GDM1 (cell line): Measurements from ENCODE around the gene CLTCL1.

ENCODE experiments used
- DNase-seq: peaks from one replicate; lab custom pipeline; 2025; lab: John Stamatoyannopoulos, UW

The CLTCL1 gene

DNA sequence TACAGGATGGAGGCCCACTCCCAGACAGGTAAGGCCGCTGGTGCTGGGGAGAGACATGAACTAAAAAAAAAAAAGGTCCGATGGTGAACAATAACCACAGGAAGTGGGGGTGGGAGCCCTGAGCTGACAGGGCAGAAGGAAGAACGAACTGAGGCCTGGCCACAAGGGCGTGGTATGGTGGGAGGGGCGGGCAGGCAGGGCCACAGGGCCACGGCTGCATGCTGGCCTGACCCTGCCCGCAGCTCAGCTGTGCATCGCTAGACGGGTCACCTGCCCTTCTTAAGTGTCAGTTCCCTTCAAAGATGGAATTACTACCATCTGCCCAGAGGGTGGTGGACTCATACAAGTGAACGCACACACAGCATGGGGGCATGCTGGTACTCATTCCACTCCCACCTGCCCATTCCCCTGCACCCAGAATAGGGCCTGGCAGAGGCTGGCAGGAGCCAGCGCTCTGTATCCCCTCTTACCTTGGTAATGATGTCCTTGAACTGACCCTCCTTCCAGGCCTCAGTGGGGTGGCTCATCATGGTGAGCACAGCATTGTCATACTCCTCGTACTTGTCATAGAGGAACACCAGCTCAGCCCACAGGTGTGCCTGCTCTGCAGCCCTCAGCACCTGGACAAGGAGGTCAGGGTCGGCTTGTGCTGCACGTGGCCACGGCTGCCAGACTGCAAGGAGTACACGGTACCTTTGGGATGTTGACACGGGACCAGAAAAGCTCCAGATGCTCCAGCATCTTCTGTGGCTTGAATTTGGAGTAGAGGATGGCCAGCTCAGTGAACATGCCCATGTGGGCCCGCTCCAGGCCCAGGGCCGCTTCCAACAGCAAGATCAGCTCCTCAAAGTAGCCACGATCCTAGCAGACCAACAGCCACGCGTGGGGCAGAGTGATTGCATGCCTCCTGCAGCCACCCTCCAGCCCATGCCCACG, 95.5 kb downstream of the CLTCL1 start:
- DNase-seq, result no peak

GRCh38 chr22:19194766-19195536, 96.6 kb downstream of the CLTCL1 start:
- DNase-seq, result no peak

DNA sequence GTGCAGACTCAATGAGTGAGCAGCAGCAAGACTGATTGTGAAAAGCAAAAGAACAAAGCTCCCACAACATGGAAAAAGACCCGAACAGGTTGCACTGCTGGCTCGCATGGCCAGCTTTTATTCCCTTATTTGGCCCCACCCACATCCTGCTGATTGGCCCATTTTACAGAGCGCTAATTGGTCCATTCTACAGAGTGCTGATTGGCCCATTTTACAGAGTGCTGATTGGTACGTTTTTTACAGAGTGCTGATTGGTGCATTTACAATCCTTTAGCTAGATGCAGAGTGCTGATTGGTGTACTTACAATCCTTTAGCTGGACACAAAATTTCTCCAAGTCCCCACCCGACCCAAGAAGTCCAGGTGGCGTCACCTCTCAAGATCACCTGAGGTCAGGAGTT, 97.6 kb downstream of the CLTCL1 start:
- no peak for DNase-seq

DNA sequence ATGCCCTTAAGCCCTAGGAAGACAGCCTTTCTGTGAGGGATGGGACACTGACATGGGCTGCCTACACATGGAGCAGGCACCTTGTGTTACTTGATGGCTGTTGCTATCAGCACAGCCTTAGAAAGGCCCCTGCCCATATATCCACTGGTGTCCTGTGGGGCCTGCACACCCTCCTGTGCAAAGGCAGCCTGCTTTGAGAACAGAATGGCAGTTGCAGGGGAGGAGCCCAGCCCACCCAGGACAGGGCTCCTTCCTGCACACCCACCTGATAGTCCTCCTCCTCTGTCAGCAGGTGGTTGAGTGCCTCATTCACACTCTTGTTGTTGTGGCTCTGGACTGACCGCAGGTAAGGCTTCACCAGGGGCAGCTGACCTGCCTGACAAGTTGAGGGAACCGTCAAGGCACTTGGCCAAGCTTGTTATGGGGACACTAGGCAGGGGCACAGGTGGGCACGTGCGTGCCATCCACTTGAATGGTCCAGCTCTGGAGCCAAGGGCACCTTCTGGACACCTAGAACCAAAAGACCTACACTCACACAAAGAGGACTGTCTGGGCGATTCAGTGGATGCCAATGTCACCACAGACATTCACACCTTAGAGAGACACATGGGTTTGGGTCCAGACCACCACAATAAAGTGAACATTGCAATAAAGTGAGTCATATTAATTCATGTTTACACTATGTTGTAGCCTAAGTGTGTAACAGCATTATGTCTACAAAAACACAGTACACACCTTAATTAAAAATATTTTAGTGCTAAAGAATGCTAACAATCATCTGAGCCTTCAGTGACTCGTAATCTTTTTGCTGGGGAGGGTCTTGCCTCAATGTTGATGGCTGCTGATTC, 103.6 kb downstream of the CLTCL1 start:
- no peak for DNase-seq

DNA sequence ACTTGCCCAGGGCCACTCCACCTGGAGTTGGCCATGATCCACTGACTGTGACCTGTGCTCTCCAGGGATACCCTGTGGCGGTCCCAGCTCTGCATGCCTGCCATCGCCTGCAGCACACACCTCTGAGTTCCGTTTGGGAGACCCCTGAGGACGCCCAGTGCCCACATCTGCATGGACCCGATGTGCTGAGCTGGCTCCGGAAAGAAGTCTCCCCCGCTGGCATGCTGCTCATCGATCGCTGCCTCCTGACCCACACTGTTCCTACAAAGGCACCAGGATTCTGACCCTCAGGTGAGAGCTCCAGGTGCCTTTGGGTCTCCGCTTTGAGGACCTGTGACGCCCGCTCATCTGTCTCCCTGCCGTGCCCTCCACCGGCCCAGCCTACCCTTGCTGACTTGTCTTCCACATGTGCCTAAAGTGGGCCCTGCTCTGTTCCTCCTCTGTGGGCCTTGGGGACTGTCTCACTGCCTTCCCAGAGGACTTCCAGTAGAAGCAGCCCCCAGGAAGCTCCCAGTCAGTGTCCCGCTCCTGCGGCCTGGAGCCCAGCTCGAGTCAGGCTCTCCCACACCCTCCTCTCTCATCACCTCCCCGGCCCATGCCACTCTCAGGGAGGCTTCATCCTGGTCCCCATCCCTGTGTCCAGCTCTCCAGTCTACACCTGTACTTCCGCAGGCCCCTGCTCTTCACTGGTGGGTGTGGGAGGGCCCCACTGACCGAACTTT, 107.1 kb downstream of the CLTCL1 start:
- DNase-seq, result no peak

DNA sequence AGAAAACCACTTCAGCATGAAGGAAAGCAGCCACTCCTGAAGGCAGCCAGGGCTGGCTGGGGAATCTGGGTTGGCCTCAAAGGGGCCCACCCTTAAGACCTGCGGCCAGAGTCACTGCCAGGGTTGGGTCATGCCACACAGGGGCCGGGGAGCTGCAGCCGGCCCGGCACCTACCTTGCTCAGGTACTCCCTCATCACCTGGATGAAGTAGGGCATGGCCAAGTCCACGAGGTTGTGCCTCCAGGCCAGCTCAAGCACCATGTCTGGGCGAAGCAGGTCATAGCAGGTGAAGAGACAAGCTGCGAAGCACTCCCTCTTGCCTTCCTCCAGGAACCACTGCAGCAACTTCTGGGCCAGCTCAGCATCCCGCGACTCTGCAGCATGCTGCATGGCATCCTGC, 108.3 kb downstream of the CLTCL1 start:
- DNase-seq, result no peak

DNA sequence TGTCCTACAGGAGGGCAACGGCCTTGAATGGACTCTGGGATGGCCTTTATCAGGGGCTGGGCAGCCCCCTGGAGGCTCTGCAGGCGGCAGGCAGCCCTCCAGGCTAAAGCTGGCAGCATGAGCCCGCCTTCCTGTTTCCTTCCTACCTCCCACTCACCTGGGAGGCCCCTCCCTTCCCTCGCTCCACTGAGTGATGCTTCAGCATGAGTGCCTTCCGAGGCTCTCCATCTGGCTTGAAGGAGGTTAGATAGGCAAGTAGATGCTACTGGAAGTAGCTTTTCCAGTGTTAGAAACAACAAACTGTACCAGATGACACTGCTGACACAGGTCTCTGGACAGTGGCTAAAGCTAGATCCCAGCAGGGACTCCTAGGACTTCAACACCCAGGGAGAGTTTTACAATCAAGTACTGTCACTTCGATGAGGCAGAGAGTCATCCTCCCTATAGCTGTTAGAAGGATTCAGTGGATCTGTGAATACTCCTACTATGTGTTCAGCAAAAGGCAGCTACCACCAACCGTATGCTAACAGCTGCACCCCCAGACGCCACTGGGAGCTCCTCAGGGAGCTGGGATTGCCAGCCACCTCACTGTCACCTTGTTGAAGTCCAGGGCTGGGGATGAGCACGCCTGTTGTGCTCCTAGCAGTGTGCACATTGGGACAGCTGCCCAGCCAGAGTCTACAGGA, 108.9 kb downstream of the CLTCL1 start:
- no peak for DNase-seq

- DNase-seq, result no peak
Measured at GRCh38 chr22:19181786-19182471, 109.6 kb downstream of the CLTCL1 start.

DNA sequence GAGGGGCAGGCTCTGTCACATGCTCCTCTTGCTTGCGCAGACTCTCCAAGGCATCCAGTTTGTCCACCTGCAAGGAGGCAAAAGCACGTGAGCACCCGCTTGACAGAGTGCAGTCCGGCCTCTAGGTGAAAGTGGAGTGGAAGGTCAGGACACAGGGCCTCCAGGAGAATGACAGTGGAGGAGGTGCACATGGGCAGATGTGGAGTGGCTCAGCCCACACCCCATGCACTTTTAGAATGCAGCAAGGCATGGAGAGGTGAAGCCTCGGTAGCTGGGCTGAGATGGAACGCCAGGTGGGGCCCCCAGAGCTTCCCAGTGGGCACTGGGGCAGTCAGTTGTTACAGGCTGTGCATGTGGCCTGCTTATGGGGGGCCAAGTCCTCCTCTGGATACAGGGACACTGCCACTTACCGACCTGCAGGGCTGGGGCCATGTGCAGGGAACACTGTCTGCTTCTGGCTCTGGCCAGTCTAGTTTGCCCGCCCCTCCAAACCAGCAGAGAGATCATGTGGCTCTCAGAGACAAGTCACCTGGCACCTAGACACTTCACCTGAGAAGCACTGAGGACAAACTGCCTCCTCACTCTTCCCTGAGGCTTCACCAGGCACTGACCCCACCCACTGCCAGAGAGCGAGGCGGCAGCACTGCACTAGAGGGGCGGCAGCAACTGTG, 110.6 kb downstream of the CLTCL1 start:
- DNase-seq, result no peak

GRCh38 chr22:19180234-19180633, 111.3 kb downstream of the CLTCL1 start:
- no peak for DNase-seq

GRCh38 chr22:19179497-19180048, 111.9 kb downstream of the CLTCL1 start:
- DNase-seq, result peak; percentile 55

GRCh38 chr22:19178657-19179496, 112.6 kb downstream of the CLTCL1 start, which contains the start of gene SLC25A1:
Gene SLC25A1 (minus strand): TSS chr22:19178736. CDS start chr22:19178673, 63 bp downstream.
- peak; percentile 77 for DNase-seq

- DNase-seq, result no peak
Measured at GRCh38 chr22:19178065-19178656, 113.4 kb downstream of the CLTCL1 start.

- DNase-seq, result no peak
Measured at GRCh38 chr22:19177164-19178064, 114.1 kb downstream of the CLTCL1 start.

DNA sequence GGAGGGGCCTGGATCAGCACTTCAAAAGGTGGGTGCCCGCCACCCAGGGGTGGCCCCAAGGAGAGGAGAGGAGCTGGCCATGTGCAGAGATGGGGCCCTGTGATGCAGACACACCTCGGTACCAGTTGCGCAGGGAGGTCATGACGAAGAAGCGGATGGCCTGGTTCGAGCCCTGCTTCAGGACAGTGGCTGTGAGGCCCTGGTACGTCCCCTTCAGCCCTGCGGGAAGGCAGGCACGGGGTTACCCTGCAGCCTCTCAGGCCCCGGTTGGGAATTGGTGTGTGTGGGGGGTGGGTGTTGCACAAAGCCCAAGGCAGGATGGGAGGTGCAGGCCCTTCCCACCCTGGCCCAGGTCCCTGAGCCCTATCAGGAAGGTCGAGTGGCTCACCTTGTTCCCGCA, 114.8 kb downstream of the CLTCL1 start:
- no peak for DNase-seq

DNA sequence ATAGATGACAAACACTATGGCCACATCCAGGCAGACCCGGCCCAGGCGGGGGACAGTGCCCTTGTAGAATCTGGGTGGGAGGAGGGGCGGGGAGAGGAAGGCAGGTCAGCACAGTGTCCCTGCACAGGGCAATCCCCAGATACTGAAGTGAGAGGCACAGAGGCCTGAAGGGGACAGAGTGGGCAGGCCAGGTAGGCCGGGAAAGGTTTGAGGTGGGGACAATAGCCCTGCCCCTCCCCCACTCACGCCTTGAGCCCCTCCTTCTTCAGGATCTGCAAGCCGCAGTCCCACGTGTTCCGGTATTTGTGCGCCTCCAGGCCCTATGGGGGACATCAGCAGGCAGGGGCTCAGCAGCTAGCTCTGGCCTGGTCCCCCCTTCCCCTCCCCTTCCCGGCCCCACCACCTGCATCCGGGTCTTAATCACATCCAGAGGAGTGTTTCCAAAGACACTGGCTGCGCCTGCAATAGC, 115.3 kb downstream of the CLTCL1 start:
- DNase-seq, result no peak
